H9 (cell line): ENCODE data around the gene CACNA1A. TPM values are rescaled to one million over a fixed set of nuclear protein-coding genes. Genes with fewer than 3 reads are reported as not detected.
"Not testable (repeated sequence)": the region's sequence is repeated elsewhere in the genome, so short reads cannot be mapped to it uniquely, and the experiment has no call there.

Source experiments
- DNase-seq: peaks from one replicate; pipeline ENCODE4 v3.0.0-alpha.2; 2017
- H2AFZ ChIP-seq: one replicate; pipeline ENCODE4 v1.6.1; 2013; ENCODE audit warnings: mild to moderate bottlenecking, low read length, control low read depth, moderate library complexity
- H2AK5ac ChIP-seq: 2 replicates; pipeline ENCODE4 v1.6.1; 2013; ENCODE audit warnings: low read length, control low read depth, mixed read lengths; ENCODE audit not compliant: insufficient read length
- H2BK120ac ChIP-seq: one replicate; pipeline ENCODE4 v1.6.1; 2013; ENCODE audit warnings: low read depth, mild to moderate bottlenecking, low read length, control low read depth, inconsistent platforms; ENCODE audit not compliant: poor library complexity, severe bottlenecking
- H2BK12ac ChIP-seq: 2 replicates; pipeline ENCODE4 v1.6.1; 2013; ENCODE audit warnings: low read length, control low read depth, mixed read lengths, low read depth; ENCODE audit not compliant: insufficient read length
- H2BK15ac ChIP-seq: 2 replicates; pipeline ENCODE4 v1.6.1; 2013; ENCODE audit warnings: low read depth, low read length, control low read depth
- H2BK20ac ChIP-seq: one replicate; pipeline ENCODE4 v1.6.1; 2013; ENCODE audit warnings: low read depth, mild to moderate bottlenecking, low read length, control low read depth, inconsistent platforms; ENCODE audit not compliant: poor library complexity, severe bottlenecking
- H2BK5ac ChIP-seq: 2 replicates; pipeline ENCODE4 v1.6.1; 2013; ENCODE audit warnings: low read length, control low read depth, mixed read lengths; ENCODE audit not compliant: insufficient read length
- H3K14ac ChIP-seq: 2 replicates; pipeline ENCODE4 v1.6.1; 2013; ENCODE audit warnings: low read length, control low read depth; ENCODE audit not compliant: insufficient read depth
- H3K18ac ChIP-seq: 2 replicates; pipeline ENCODE4 v1.6.1; 2013; ENCODE audit warnings: low read depth, mild to moderate bottlenecking, mixed read lengths, low read length, control low read depth; ENCODE audit not compliant: insufficient read length
- H3K23ac ChIP-seq: 2 replicates; pipeline ENCODE4 v1.6.1; 2013; ENCODE audit warnings: low read length, control low read depth, mixed read lengths, low read depth; ENCODE audit not compliant: insufficient read length
- H3K23me2 ChIP-seq: 2 replicates; pipeline ENCODE4 v1.6.1; 2013; ENCODE audit warnings: low read depth, mild to moderate bottlenecking, mixed read lengths, low read length, control low read depth; ENCODE audit not compliant: insufficient read length, poor library complexity, severe bottlenecking
- H3K27ac ChIP-seq: 2 replicates; pipeline ENCODE4 v1.5.1; 2013; ENCODE audit warnings: low read length, control low read depth, mixed read lengths, low read depth; ENCODE audit not compliant: insufficient read length
- H3K27me3 ChIP-seq: 2 replicates; pipeline ENCODE4 v1.6.1; 2013; ENCODE audit warnings: low read length, control low read depth, inconsistent platforms; ENCODE audit not compliant: insufficient read depth
- H3K4ac ChIP-seq: 2 replicates; pipeline ENCODE4 v1.6.1; 2013; ENCODE audit warnings: low read depth, mild to moderate bottlenecking, control low read depth, inconsistent platforms, low read length, moderate library complexity
- H3K4me1 ChIP-seq: 2 replicates; pipeline ENCODE4 v1.6.1; 2013; ENCODE audit warnings: low read length, control low read depth, inconsistent platforms; ENCODE audit not compliant: insufficient read depth
- H3K4me2 ChIP-seq: 2 replicates; pipeline ENCODE4 v1.6.1; 2013; ENCODE audit warnings: low read length, control low read depth, mixed read lengths; ENCODE audit not compliant: insufficient read length, insufficient read depth
- H3K56ac ChIP-seq: 2 replicates; pipeline ENCODE4 v1.6.1; 2013; ENCODE audit warnings: low read depth, mild to moderate bottlenecking, mixed read lengths, low read length, control low read depth; ENCODE audit not compliant: insufficient read length
- H3K79me1 ChIP-seq: 2 replicates; pipeline ENCODE4 v1.6.1; 2013; ENCODE audit warnings: low read depth, mild to moderate bottlenecking, moderate library complexity, low read length, control low read depth, inconsistent platforms; ENCODE audit not compliant: insufficient read depth, poor library complexity, severe bottlenecking
- H3K79me2 ChIP-seq: 2 replicates; pipeline ENCODE4 v1.6.1; 2013; ENCODE audit warnings: low read length, control low read depth, inconsistent platforms; ENCODE audit not compliant: insufficient read depth
- H3K9ac ChIP-seq: 2 replicates; pipeline ENCODE4 v1.6.1; 2013; ENCODE audit warnings: low read length, control low read depth, mixed read lengths; ENCODE audit not compliant: insufficient read length; ENCODE audit errors: extremely low read depth
- H3K9me3 ChIP-seq: one replicate; pipeline ENCODE4 v1.6.1; 2013; ENCODE audit warnings: low read depth, low read length, inconsistent platforms; ENCODE audit not compliant: control insufficient read depth
- H3T11ph ChIP-seq: one replicate; pipeline ENCODE4 v1.6.1; 2013; ENCODE audit warnings: mild to moderate bottlenecking, low read length, control low read depth, inconsistent platforms
- H4K20me1 ChIP-seq: one replicate; pipeline ENCODE4 v1.6.1; 2013; ENCODE audit not compliant: control insufficient read depth, insufficient read length, insufficient read depth
- H4K5ac ChIP-seq: 2 replicates; pipeline ENCODE4 v1.6.1; 2013; ENCODE audit warnings: low read depth, mild to moderate bottlenecking, mixed read lengths, low read length, control low read depth; ENCODE audit not compliant: insufficient read length
- H4K8ac ChIP-seq: replicated peaks from 2 replicates; pipeline ENCODE4 v1.6.1; 2013; ENCODE audit warnings: low read length, control low read depth, mixed read lengths, low read depth; ENCODE audit not compliant: insufficient read length
- H4K91ac ChIP-seq: 2 replicates; pipeline ENCODE4 v1.6.1; 2013; ENCODE audit warnings: low read depth, mild to moderate bottlenecking, moderate library complexity, mixed read lengths, low read length, control low read depth; ENCODE audit not compliant: insufficient read length
- H3K27ac Mint-ChIP-seq, 3 experiments: 2 replicates in 2 of 3; 3 replicates in 1 of 3; pipeline ENCODE4 v1.8.0; 2020 to 2021; ENCODE audit warnings: mixed read lengths in 3 of 3, mild to moderate bottlenecking in 1 of 3, moderate library complexity in 1 of 3
- H3K27me3 Mint-ChIP-seq: 2 replicates; pipeline ENCODE4 v1.8.0; 2021; ENCODE audit warnings: low read depth, mild to moderate bottlenecking, moderate library complexity, mixed read lengths
- H3K36me3 Mint-ChIP-seq, 3 experiments: 2 replicates in 2 of 3; 3 replicates in 1 of 3; pipeline ENCODE4 v1.8.0; 2020 to 2021; ENCODE audit warnings: low read depth in 3 of 3, mixed read lengths in 3 of 3; ENCODE audit not compliant: insufficient read depth in 1 of 3
- H3K4me1 Mint-ChIP-seq, 2 experiments: 2 replicates each; pipeline ENCODE4 v1.8.0; 2020; ENCODE audit warnings: mixed read lengths in 2 of 2
- H3K4me3 Mint-ChIP-seq, 2 experiments: 2 replicates in 1 of 2; 3 replicates in 1 of 2; pipeline ENCODE4 v1.8.0; 2020 to 2021; ENCODE audit warnings: mild to moderate bottlenecking in 2 of 2, mixed read lengths in 2 of 2, moderate library complexity in 1 of 2
- H3K9me3 Mint-ChIP-seq, 2 experiments: 2 replicates in 1 of 2; 3 replicates in 1 of 2; pipeline ENCODE4 v1.8.0; 2020; ENCODE audit warnings: mild to moderate bottlenecking in 2 of 2, mixed read lengths in 2 of 2, moderate library complexity in 1 of 2
- WGBS: extraction: QIAGEN DNeasy Blood & Tissue Kit; methylation state at CpG from one replicate; pipeline ENCODE4 v1.1.7; 2013; ENCODE audit warnings: missing lambda C conversion rate, low lambda C conversion rate, mixed read lengths; ENCODE audit not compliant: insufficient read length; ENCODE audit errors: extremely low coverage; 5-methylcytosine and 5-hydroxymethylcytosine counted together
- total RNA-seq: library from RNA; stranded (reverse); gene quantifications from 2 replicates; pipeline ENCODE4 v1.2.1, GENCODE V29; 2021
- TF ChIP-seq, protein P1 (sequence below): fragments of 200-600 bp; sonication (generic); conservative IDR thresholded peaks from 3 replicates; pipeline ENCODE4 v1.8.0; 2021; ENCODE audit warnings: antibody characterized with exemption, mild to moderate bottlenecking

The CACNA1A gene
- total RNA-seq, 1 experiment from 2014 or later = 8.0 TPM

DNA sequence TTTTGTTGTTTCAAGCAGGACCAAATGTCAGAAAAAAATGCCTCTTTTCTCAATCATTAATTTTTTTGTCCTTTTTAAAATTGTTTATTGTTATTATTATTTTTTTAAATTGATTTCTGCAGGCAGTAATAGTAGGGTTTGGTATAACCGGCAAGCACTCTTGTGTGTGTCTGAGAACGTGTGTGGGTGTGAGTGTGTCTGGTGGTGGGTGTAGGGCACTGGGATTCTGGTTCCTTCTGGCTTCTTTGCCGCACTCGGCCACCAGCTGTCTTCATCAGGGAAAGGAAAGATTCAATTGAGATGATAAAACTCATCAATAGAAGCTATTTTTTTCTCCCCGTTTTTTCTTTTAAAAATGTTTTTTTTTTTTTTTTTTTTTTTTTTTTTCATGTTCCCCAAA, 299.7 kb downstream of the CACNA1A start:
- Histone ChIP-seq H3K9ac (no peak overlapping the region), H3K4me2 (no peak overlapping the region), H4K5ac (no peak overlapping the region), H2BK20ac (no peak overlapping the region), H2AFZ (no peak overlapping the region), H3K27ac (no peak overlapping the region), H2BK12ac (no peak overlapping the region), H3T11ph (no peak overlapping the region), H3K4ac (no peak overlapping the region), H4K8ac (no peak overlapping the region), H2AK5ac (no peak overlapping the region), H3K23ac (no peak overlapping the region), H3K14ac (no peak overlapping the region), H3K23me2 (no peaks in the 10 kb centered on the region), H3K56ac (no peak overlapping the region), H3K4me1 (no peaks in the 10 kb centered on the region), H4K91ac (no peak overlapping the region), H4K20me1 (no peaks in the 10 kb centered on the region), H3K18ac (no peak overlapping the region), H3K27me3 (no peaks in the 10 kb centered on the region), H2BK5ac (no peak overlapping the region), H3K79me2 (no peaks in the 10 kb centered on the region), H3K79me1 (no peaks in the 10 kb centered on the region), H2BK120ac (no peak overlapping the region), H2BK15ac (no peak overlapping the region), H3K9me3 (no peaks in the 10 kb centered on the region)
- TF ChIP-seq, protein P1, sequence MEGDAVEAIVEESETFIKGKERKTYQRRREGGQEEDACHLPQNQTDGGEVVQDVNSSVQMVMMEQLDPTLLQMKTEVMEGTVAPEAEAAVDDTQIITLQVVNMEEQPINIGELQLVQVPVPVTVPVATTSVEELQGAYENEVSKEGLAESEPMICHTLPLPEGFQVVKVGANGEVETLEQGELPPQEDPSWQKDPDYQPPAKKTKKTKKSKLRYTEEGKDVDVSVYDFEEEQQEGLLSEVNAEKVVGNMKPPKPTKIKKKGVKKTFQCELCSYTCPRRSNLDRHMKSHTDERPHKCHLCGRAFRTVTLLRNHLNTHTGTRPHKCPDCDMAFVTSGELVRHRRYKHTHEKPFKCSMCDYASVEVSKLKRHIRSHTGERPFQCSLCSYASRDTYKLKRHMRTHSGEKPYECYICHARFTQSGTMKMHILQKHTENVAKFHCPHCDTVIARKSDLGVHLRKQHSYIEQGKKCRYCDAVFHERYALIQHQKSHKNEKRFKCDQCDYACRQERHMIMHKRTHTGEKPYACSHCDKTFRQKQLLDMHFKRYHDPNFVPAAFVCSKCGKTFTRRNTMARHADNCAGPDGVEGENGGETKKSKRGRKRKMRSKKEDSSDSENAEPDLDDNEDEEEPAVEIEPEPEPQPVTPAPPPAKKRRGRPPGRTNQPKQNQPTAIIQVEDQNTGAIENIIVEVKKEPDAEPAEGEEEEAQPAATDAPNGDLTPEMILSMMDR = no peak
- H3K27me3 Mint-ChIP-seq = no peaks in the 10 kb centered on the region
- no peaks in the 10 kb centered on the region; a peak in 2 of 7 replicates for H3K36me3 Mint-ChIP-seq
- H3K9me3 Mint-ChIP-seq = no peaks in the 10 kb centered on the region
- WGBS = no CpG with 5 or more reads among the region's 5 CpGs
- H3K4me3 Mint-ChIP-seq = no peak overlapping the region
- DNase-seq = no peak
- H3K27ac Mint-ChIP-seq = peak overlapping the region in 1 of 3 experiments; percentile 39; a peak in 1 of 7 replicates
- H3K4me1 Mint-ChIP-seq = peaks cover 0 to 19% of the 10 kb centered on the region in 2 experiments; a peak in 2 of 4 replicates

DNA sequence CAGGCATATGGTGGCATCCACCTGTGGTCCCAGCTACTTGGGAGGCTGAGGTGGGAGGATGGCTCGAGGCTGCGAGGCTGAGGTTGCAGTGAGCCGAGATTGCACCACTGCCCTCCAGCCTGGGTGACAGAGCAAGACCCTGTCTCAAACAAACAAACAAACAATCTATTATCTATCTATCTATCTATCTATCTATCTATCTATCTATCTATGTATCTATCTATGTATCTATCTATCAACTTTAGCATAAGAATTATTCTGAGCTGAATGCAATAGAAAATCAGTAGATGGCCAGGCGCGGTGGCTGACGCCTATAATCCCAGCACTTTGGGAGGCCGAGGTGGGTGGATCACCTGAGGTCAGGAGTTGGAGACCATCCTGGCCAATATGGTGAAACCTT, 304.2 kb downstream of the CACNA1A start:
- not testable (repeated sequence) for H3K56ac ChIP-seq, H3K4me3 Mint-ChIP-seq, H2AFZ ChIP-seq, H3K18ac ChIP-seq, H4K20me1 ChIP-seq, H2BK5ac ChIP-seq, H3K9me3 Mint-ChIP-seq, H3K9me3 ChIP-seq, H3K4me2 ChIP-seq, H3K4me1 ChIP-seq, H3K14ac ChIP-seq, H3K79me2 ChIP-seq, H4K5ac ChIP-seq, H4K91ac ChIP-seq, H3T11ph ChIP-seq, H3K27ac Mint-ChIP-seq, H3K27me3 ChIP-seq, H3K23ac ChIP-seq, H3K79me1 ChIP-seq, H2BK12ac ChIP-seq, H3K27ac ChIP-seq, H2BK20ac ChIP-seq, H3K9ac ChIP-seq, H3K4ac ChIP-seq, H3K23me2 ChIP-seq, H3K36me3 Mint-ChIP-seq, H3K4me1 Mint-ChIP-seq, H4K8ac ChIP-seq, H2AK5ac ChIP-seq, H2BK120ac ChIP-seq, DNase-seq, H2BK15ac ChIP-seq, H3K27me3 Mint-ChIP-seq
- no CpG with 5 or more reads among the region's 7 CpGs for WGBS
